HG02870 (cell line): ENCODE measurements around the gene ULK1.

Experiments
- ATAC-seq: cut with Tn5 transposase; IDR thresholded peaks from one replicate; pipeline ENCODE4 v1.9.1; 2021; ENCODE audit warnings: mild to moderate bottlenecking, moderate library complexity; ENCODE audit not compliant: unreplicated experiment

ULK1 gene

DNA sequence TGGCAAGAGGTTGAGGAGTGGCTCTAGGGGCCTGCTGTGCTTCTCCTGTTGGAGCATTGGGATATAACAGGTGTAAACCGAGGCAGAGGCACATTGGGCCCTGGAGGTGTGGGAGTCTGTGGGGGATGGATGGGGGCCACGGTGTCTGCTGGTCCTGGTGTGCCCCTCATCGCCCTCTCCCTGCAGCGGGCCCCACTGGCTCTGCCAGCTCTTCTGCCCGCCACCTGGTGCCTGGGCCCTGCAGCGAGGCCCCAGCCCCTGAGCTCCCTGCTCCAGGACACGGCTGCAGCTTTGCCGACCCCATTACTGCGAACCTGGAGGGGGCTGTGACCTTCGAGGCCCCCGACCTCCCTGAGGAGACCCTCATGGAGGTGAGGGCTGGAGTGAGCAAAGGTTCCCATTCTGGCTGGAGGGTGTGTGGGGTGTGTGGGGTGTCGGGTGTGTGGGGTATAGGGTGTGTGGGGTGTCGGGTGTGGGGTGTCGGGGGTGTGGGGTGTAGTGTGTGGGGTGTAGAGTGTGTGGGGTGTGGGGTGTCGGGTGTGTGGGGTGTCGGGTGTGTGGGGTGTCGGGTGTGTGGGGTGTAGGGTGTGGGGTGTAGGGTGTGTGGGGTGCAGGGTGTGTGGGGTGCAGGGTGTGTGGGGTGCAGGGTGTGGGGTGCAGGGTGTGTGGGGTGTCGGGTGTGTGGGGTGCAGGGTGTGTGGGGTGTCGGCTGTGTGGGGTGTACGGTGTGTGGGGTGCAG is 24.1 kb downstream of the ULK1 start:
- ATAC-seq, result no peak

GRCh38 chr12:131919051-131919347 is 24.6 kb downstream of the ULK1 start:
- ATAC-seq, result no peak

DNA sequence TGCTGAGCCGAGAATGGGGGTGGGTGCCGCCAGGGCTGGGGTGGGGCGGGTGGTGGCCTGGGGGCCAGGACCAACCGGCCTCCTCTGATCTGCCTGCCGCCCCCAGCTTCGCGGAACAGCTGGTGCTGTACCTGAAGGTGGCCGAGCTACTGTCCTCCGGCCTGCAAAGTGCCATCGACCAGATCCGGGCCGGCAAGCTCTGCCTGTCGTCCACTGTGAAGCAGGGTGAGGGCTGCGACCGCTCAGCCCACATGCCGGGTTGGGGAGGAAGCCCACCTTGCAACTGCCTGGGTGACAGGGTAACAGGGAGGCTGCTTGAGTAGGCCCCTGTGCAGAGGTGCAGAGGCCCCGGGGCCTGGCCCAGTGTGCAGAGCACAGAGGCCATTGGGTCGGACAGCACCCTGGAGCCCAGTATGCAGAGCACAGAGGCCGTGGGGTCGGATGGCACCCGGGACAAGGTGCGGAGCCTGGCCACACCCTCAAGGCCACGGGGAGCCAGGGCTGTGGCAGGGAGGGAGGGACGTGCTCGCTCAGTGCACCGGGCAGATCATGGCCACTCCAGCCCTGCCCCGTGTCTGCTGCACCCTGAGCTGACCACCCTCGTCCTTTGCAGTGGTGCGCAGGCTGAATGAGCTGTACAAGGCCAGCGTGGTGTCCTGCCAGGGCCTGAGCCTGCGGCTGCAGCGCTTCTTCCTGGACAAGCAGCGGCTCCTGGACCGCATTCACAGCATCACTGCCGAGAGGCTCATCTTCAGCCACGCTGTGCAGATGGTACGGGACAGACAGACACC is 25.1 kb downstream of the ULK1 start:
- ATAC-seq, result no peak

- no peak for ATAC-seq
Measured at GRCh38 chr12:131920157-131920508, 25.7 kb downstream of the ULK1 start.

- no peak for ATAC-seq
Measured at GRCh38 chr12:131920902-131921840, 26.7 kb downstream of the ULK1 start.

DNA sequence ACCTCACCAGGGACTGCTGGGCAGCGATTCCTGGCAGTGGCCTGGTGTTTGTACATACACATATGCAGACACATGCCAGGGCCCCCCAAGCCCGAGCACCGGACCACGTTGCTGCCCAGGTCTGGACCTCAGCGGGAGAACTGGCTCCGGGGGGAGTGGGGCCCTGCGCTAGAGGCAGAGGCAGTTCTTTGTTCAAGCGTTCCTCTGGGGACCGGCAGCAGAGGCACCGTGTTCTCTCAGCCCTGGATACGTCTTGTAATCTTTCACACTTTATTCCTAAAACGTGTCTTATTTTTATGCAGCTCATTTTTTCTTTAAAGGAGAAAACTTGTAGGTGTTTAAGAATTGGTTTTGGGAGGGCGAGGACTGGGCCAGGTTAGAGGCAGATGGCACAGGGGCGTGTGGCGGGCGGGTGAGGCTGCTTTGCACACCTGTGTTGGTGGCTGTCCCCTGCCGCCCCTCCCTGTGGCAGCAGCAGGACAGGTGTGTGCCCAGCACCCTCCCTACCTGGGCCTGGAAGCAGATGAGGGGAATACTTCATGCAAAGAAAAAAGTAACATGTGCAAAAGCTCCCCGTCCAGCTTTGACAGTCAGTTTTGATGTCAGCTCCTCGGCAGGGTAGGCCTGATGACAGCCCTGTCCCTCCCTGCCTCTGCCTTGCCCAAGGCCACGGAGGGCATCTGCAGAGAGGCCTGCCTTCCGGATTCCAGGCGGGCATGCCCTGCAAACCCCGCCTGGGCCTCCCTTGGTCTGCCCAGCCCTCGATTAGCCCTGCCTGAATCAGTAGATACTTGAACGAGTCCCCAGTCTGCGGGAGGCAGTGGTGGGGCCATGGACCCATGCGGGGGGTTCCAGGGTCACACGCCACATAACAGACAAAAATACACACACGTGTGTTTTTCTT is 27.7 kb downstream of the ULK1 start:
- no peak for ATAC-seq

DNA sequence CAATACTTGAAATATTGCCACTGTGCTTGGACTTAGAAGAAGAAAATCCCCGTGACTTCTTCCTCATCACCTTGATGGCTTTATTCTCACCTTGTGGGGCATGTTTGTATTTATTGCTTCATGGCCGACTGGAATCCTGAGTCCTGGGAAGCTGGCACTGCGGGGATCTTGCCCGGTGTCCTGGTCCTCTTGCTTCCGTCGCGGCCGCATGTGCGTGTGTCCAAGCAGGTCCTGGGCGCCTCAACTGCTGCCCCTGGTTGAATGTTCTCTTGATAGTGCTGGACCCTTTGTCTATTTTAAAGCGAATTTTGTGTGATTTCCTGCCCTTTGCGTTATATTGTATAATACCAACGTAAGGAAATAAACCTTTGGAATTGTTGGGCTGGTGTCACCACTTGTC is 28.4 kb downstream of the ULK1 start:
- no peak for ATAC-seq

- peak; percentile 72 for ATAC-seq
Measured at GRCh38 chr12:131923260-131923659, 28.8 kb downstream of the ULK1 start.

- ATAC-seq, result no peak
Measured at GRCh38 chr12:131927110-131928079, 33.0 kb downstream of the ULK1 start.

DNA sequence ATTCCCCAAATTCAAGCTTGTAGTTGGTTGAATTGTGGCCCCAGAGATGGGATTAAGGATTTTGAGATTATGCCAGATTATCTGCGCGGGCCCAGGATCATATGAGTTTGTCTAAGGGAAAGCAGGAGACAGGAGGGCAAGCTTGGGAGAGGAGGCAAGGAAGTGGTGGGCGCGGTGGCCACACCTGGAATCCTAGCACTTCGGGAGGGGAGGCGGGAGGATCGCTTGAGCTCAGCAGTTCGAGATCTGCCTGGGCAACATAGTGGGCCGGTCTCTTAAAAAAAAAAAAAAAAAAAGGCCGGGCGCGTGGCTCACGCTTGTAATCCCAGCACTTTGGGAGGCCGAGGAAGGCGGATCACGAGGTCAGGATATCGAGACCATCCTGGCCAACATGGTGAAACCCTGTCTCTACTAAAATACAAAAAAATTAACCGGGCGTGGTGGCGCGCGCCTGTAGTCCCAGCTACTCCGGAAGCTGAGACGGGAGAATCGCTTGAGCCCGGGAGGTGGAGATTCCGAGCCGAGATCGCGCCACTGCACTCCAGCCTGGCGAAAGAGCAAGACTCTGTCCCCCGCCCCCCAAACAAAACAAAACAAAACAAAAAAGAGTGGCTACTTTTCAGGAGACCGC is 33.8 kb downstream of the ULK1 start:
- ATAC-seq, result no peak

GRCh38 chr12:131928711-131929580 is 34.5 kb downstream of the ULK1 start, which contains the start of gene PUS1:
Gene PUS1 (plus strand): TSS chr12:131929276. CDS start chr12:131929723, 447 bp downstream.
- ATAC-seq, result peak; percentile 63

GRCh38 chr12:131929581-131930456 is 35.4 kb downstream of the ULK1 start:
- ATAC-seq, result no peak

GRCh38 chr12:131930510-131930909 is 36.1 kb downstream of the ULK1 start:
- no peak for ATAC-seq

DNA sequence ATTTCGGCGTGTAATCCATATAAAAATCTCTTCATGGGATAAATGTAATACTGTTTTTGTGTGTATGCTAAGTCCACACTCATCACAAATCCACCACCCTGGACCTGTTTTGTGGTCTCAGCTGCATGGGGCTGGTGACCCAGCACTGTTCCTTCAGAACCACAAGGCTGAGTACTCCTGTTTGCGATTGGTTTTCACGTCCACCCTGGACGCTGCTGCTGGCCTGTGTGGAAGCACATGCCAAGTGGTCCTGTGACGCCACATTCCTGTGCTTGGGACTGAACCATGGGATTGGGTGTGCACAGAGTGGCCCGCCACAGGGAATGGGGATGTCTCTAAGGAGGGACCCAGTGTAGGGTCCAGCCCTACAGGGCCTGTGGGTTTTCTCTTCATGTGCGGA is 39.0 kb downstream of the ULK1 start:
- ATAC-seq, result no peak

DNA sequence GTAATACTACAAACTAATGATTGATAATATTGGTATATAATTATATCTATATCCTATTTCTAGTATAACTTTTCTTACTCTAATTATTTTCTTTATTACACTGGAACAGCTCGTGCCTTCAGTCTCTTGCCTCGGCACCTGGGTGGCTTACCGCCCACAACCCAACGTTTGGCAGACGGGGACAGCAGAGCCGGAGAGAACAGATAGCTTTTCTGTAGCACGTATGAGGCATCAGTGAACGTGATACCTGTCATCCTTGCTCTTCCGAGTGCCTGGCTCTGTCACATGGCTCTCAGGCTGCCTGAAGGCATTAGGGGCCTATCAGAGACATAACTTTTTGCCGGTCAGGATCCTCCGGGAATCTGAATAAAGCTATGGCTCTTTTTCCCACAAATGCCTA is 40.1 kb downstream of the ULK1 start:
- ATAC-seq, result no peak

- ATAC-seq, result no peak
Measured at GRCh38 chr12:131938082-131938481, 43.7 kb downstream of the ULK1 start.

DNA sequence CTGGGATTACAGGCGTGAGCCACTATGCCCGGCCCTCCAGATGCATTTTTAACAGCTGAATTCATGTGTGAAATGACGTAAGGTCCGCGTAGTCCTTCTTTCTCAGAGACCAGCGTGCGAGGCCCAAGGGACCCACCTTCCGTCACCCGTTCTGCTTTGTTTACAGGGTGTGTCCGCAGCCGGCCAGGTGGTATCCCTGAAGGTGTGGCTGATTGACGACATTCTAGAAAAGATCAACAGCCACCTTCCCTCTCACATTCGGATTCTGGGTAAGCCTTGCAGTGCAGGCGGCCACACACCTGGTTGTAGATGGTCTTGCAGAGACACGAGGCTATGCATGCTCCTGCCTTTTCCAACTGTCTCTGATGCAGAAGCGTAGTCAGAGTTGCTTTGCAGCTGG is 44.6 kb downstream of the ULK1 start:
- no peak for ATAC-seq
